Left hindlimb (tissue), 1 donor: ENCODE results near the gene FKBP2.
A peak's percentile ranks its signal among the peaks of the same experiment; 100 is the strongest.

Experiments used
- DNase-seq: peaks from one replicate; pipeline ENCODE4 v3.0.0-alpha.2; 2018

FKBP2 gene

GRCh38 chr11:64219755-64220154 lies 21.1 kb upstream of the FKBP2 start:
- peak; percentile 27 for DNase-seq

GRCh38 chr11:64220271-64220670 lies 20.6 kb upstream of the FKBP2 start:
- no peak for DNase-seq

- DNase-seq = no peak
Observed at GRCh38 chr11:64220798-64221197, 20.1 kb upstream of the FKBP2 start.

- DNase-seq = no peak
Observed at GRCh38 chr11:64222651-64223000, 18.3 kb upstream of the FKBP2 start.

- DNase-seq = peak; percentile 33
Observed at GRCh38 chr11:64223001-64223651, 17.8 kb upstream of the FKBP2 start.

GRCh38 chr11:64224151-64224890 lies 16.6 kb upstream of the FKBP2 start:
- DNase-seq = peak; percentile 31

GRCh38 chr11:64224891-64225607 lies 15.8 kb upstream of the FKBP2 start:
- DNase-seq = peak; percentile 39

- peak; percentile 92 for DNase-seq
Observed at GRCh38 chr11:64225608-64226506, 15.0 kb upstream of the FKBP2 start, which contains the start of the genes NUDT22 and TRPT1. TSS of gene NUDT22 (plus strand) at chr11:64226274. CDS start at chr11:64226653, 379 bp downstream. TSS of gene TRPT1 (minus strand) at chr11:64226186. CDS start at chr11:64225860, 326 bp downstream.

GRCh38 chr11:64226507-64227051 lies 14.3 kb upstream of the FKBP2 start:
- DNase-seq = no peak

GRCh38 chr11:64227405-64227956 lies 13.4 kb upstream of the FKBP2 start:
- DNase-seq = no peak

- DNase-seq = no peak
Observed at GRCh38 chr11:64229090-64229743, 11.7 kb upstream of the FKBP2 start.

GRCh38 chr11:64229744-64230170 lies 11.1 kb upstream of the FKBP2 start:
- no peak for DNase-seq

- DNase-seq = peak; percentile 92
Observed at GRCh38 chr11:64230171-64230984, 10.5 kb upstream of the FKBP2 start, which contains the start of gene DNAJC4. TSS of gene DNAJC4 (plus strand) at chr11:64230548. CDS start at chr11:64230855, 307 bp downstream.

GRCh38 chr11:64230985-64231365 lies 9.9 kb upstream of the FKBP2 start:
- DNase-seq = no peak

GRCh38 chr11:64231546-64231945 lies 9.3 kb upstream of the FKBP2 start:
- DNase-seq = no peak

- DNase-seq = no peak
Observed at GRCh38 chr11:64232182-64232966, 8.5 kb upstream of the FKBP2 start.

- no peak for DNase-seq
Observed at GRCh38 chr11:64232967-64233315, 8.0 kb upstream of the FKBP2 start.

GRCh38 chr11:64233913-64234586 lies 6.8 kb upstream of the FKBP2 start, which contains the start of gene VEGFB:
TSS of gene VEGFB (plus strand) at chr11:64234584. CDS start at chr11:64234834, 250 bp downstream.
- DNase-seq = peak; percentile 81
